KMS-11 (cell line): ENCODE results near the gene TFCP2L1.

Experiments used
- H2AFZ ChIP-seq: fragments of 200-600 bp; sonication (generic); 2 replicates; pipeline ENCODE4 v1.6.1; 2016; ENCODE audit warnings: antibody characterized with exemption, mixed run types, low read depth
- H3K27ac ChIP-seq: fragments of 200-600 bp; sonication (generic); 2 replicates; pipeline ENCODE4 v1.6.1; 2016; ENCODE audit warnings: mild to moderate bottlenecking, mixed run types
- H3K27me3 ChIP-seq: fragments of 200-600 bp; sonication (generic); 2 replicates; pipeline ENCODE4 v1.6.1; 2017; ENCODE audit warnings: mild to moderate bottlenecking, low read depth, mixed run types, moderate library complexity; ENCODE audit not compliant: insufficient read depth
- H3K36me3 ChIP-seq: fragments of 200-600 bp; sonication (generic); 2 replicates; pipeline ENCODE4 v1.6.1; 2017; ENCODE audit warnings: mild to moderate bottlenecking, mixed run types; ENCODE audit not compliant: insufficient read depth
- H3K4me1 ChIP-seq: fragments of 200-600 bp; sonication (generic); 2 replicates; pipeline ENCODE4 v1.6.1; 2016; ENCODE audit warnings: mild to moderate bottlenecking, low read depth, mixed run types; ENCODE audit not compliant: poor library complexity, severe bottlenecking
- H3K4me2 ChIP-seq: fragments of 200-600 bp; sonication (generic); 2 replicates; pipeline ENCODE4 v1.7.0; 2016; ENCODE audit warnings: mild to moderate bottlenecking, mixed run types
- H3K4me3 ChIP-seq: fragments of 200-600 bp; sonication (generic); IDR thresholded peaks from 2 replicates; pipeline ENCODE4 v1.6.1; 2017; ENCODE audit warnings: low read depth, low read length, mixed read lengths; ENCODE audit not compliant: insufficient read depth
- H3K79me2 ChIP-seq: fragments of 200-600 bp; sonication (generic); 2 replicates; pipeline ENCODE4 v1.6.1; 2016; ENCODE audit warnings: low read depth, mixed run types; ENCODE audit not compliant: insufficient read depth
- H3K9ac ChIP-seq: fragments of 200-600 bp; sonication (generic); 2 replicates; pipeline ENCODE4 v1.6.1; 2016; ENCODE audit warnings: mild to moderate bottlenecking, mixed run types
- H4K20me1 ChIP-seq: fragments of 200-600 bp; sonication (generic); 2 replicates; pipeline ENCODE4 v1.6.1; 2016; ENCODE audit warnings: mild to moderate bottlenecking, mixed run types; ENCODE audit not compliant: insufficient read depth
- TF ChIP-seq, protein P1 (sequence below): fragments of 200-600 bp; sonication (generic); conservative IDR thresholded peaks from 2 replicates; pipeline ENCODE4 v1.6.1; 2017; ENCODE audit warnings: low read depth, mild to moderate bottlenecking, antibody characterized with exemption, low read length, moderate library complexity, mixed read lengths

Gene TFCP2L1

DNA sequence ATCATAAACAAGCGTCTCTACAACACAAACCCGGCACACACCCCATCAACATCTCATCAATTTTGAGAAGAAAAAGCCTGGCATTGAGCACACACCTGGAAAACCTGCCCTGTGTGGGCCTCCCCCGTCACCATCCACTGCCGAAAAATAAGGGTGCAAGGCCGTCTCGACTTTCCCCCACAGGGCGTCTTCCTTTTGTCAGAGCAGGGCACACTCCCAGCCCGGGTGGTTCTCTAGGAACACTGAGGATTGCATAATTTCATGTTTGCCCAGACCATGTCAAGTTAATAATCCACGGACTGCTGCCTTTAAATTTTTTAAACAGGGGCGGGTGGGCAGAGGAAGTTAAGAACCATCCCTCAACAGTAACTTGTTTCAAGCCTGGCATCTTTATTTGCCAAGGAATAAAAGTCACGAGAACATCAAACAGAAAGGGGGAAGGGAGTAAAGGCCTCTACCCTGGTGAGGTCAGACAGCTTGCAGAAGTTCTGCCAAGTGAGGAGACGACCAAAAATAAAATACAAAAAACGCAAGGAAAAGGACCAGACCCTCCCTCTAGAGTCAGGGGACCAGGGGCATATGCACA is 2.1 kb downstream of the TFCP2L1 start:
- Histone ChIP-seq H3K27me3 (no peaks in the 10 kb centered on the region), H3K79me2 (no peaks in the 10 kb centered on the region), H3K4me1 (no peaks in the 10 kb centered on the region), H3K36me3 (no peaks in the 10 kb centered on the region), H3K27ac (no peak overlapping the region), H4K20me1 (no peaks in the 10 kb centered on the region), H3K9ac (no peak overlapping the region), H3K4me3 (no peak overlapping the region), H2AFZ (no peak overlapping the region), H3K4me2 (no peak overlapping the region)
- TF ChIP-seq, protein P1, sequence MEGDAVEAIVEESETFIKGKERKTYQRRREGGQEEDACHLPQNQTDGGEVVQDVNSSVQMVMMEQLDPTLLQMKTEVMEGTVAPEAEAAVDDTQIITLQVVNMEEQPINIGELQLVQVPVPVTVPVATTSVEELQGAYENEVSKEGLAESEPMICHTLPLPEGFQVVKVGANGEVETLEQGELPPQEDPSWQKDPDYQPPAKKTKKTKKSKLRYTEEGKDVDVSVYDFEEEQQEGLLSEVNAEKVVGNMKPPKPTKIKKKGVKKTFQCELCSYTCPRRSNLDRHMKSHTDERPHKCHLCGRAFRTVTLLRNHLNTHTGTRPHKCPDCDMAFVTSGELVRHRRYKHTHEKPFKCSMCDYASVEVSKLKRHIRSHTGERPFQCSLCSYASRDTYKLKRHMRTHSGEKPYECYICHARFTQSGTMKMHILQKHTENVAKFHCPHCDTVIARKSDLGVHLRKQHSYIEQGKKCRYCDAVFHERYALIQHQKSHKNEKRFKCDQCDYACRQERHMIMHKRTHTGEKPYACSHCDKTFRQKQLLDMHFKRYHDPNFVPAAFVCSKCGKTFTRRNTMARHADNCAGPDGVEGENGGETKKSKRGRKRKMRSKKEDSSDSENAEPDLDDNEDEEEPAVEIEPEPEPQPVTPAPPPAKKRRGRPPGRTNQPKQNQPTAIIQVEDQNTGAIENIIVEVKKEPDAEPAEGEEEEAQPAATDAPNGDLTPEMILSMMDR = no peak

DNA sequence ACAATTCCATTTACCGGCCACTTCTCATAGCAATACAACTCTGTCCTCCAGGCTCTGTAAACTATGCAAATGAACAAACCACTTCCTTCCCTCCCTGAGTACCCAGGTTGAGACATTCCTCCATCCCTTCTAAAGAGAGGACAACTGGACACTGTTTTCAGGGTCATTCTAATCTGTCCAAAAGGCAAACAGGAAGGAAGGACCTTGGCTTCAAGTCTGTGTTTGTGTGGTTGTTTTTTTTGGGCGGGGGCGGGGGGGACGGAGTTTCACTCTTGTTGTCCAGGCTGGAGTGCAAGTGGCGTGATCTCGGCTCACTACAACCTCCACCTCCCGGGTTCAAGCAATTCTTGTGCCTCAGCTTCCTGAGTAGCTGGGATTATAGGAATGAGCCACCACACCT is 3.3 kb downstream of the TFCP2L1 start:
- Histone ChIP-seq H3K36me3 (no peaks in the 10 kb centered on the region), H3K27ac (no peak overlapping the region), H3K4me1 (no peaks in the 10 kb centered on the region), H3K4me3 (no peak overlapping the region), H3K9ac (no peak overlapping the region), H2AFZ (no peak overlapping the region), H3K27me3 (no peaks in the 10 kb centered on the region), H3K79me2 (no peaks in the 10 kb centered on the region), H3K4me2 (no peak overlapping the region), H4K20me1 (no peaks in the 10 kb centered on the region)
- TF ChIP-seq, protein P1 = no peak

DNA sequence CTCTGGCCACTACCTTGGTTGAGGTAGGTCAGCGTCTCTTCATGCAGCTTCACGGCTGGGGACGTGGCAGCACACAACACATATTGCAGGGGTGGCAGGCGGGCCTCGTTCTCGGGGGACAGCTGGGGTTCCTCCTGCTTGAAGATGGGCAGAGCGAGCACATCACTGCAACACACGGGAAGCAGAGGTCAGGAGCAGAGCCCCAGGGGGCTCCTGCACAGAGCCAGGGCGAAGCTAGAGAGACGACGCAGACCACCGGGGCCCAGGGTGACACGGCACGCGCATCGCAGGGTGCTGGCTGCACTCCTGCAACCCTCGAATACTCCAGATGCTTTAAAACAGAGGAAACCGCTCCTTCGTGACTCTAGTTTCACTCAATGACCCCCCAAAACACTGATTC is 3.9 kb downstream of the TFCP2L1 start:
- Histone ChIP-seq H4K20me1 (no peaks in the 10 kb centered on the region), H3K4me2 (no peak overlapping the region), H2AFZ (no peak overlapping the region), H3K4me1 (no peaks in the 10 kb centered on the region), H3K36me3 (no peaks in the 10 kb centered on the region), H3K79me2 (no peaks in the 10 kb centered on the region), H3K27me3 (no peaks in the 10 kb centered on the region), H3K27ac (no peak overlapping the region), H3K4me3 (no peak overlapping the region), H3K9ac (no peak overlapping the region)
- TF ChIP-seq, protein P1 = no peak

DNA sequence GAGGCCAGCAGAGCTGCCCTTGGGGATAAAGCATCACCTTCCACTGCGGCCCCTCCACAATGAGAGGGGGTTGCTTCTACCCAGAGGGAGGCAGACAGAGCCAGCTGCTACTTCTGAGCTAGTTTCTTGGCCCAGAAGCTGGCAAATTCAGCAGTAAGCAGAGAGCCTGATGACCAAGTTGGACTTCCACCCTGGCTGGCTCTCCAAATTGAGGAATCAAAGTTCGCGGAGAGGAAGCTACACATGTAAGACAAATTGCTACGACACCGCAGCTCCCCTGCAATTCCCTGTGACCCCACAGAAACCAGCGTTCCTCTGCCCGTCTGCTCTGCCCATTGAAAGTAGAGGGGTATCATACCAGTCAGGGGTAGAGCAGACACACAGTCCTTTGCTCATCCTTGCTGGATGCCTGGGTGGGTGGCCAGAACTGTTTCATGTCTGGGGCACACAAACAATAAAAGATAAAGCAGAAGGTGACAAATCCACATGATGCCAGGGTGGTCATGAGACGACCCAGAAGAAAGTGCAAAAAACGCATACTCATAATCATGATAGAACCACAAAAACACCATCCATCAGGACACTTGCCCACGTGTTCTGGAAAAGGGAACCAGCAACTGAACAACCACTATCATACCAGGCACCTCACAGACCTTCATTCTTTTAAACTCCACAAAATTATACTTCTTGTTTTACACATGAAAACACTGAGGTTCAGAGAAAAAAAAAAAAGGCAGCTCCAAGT is 5.4 kb downstream of the TFCP2L1 start:
- Histone ChIP-seq H3K79me2 (no peaks in the 10 kb centered on the region), H3K27me3 (no peaks in the 10 kb centered on the region), H3K36me3 (no peaks in the 10 kb centered on the region), H3K4me1 (no peaks in the 10 kb centered on the region), H3K9ac (no peak overlapping the region), H2AFZ (no peak overlapping the region), H3K4me3 (no peak overlapping the region), H3K4me2 (no peak overlapping the region), H4K20me1 (no peaks in the 10 kb centered on the region), H3K27ac (no peak overlapping the region)
- TF ChIP-seq, protein P1 = no peak
